ENCODE measurements around the gene BDNF. TPM values are rescaled to one million over a fixed set of nuclear protein-coding genes. Genes with fewer than 3 reads are reported as not detected.
A peak's percentile ranks its signal among the peaks of the same experiment; 100 is the strongest.

Gene BDNF
- total and polyA plus RNA-seq, 2 of the 8 experiments (the other 6 are each of a cell fraction or from before 2014, with no cell fraction given) = 2.4 to 5.4 TPM

- no peak for TF ChIP-seq CHD7 (IDR thresholded peaks at IDR 0.05; ENCODE audit: insufficient replicate concordance, low read length)
- TF ChIP-seq CHD2 (IDR thresholded peaks at IDR 0.05; ENCODE audit: low read length) = 0 out of 2 replicates have a peak, but pooled peaks have one; percentile 15
- TF ChIP-seq SUZ12 (IDR thresholded peaks at IDR 0.05; ENCODE audit: low read length) = no peak
- TF ChIP-seq ZNF274 (IDR thresholded peaks at IDR 0.05; ENCODE audit: borderline replicate concordance, extremely low read depth, low read length) = no peak
- TF ChIP-seq SP2 (IDR thresholded peaks at IDR 0.05; ENCODE audit: low read length) = no peak
- TF ChIP-seq PHF8 (conservative IDR thresholded peaks at IDR 0.05; ENCODE audit: low read depth, low read length) = peak; percentile 61
- no peak for TF ChIP-seq TEAD4 (IDR thresholded peaks at IDR 0.05; ENCODE audit: low read depth, low read length)
- no peak for TF ChIP-seq SAP30 (IDR thresholded peaks at IDR 0.05; ENCODE audit: insufficient read depth, insufficient replicate concordance, low read length)
- no peak for TF ChIP-seq NRF1 (IDR thresholded peaks at IDR 0.05; ENCODE audit: low read depth, low read length)
- TF ChIP-seq HDAC2 (IDR thresholded peaks at IDR 0.05; ENCODE audit: borderline replicate concordance in 1 of 2, low read depth in 2 of 2, low read length in 2 of 2) = peak in 1 of 2 experiments; percentile 72; a peak in 1 of 4 replicates
These were observed 18.7 kb upstream of the BDNF start (continued) for GRCh38 chr11:27718863-27719545.
